Fibroblast of lung (primary cell): ENCODE measurements around the gene RPF1. TPM values are rescaled to one million over a fixed set of nuclear protein-coding genes. Genes with fewer than 3 reads are reported as not detected.

Experiments
- DNase-seq, 2 donors: peaks; one replicate each; pipeline versions ENCODE4 v3.0.0 to v3.0.0-alpha.2; 2010; ENCODE audit warnings: low read depth in 2 of 2
- H2AFZ ChIP-seq: 2 replicates; pipeline ENCODE4 v1.5.1; 2012; ENCODE audit warnings: low read length, control low read depth, inconsistent platforms
- H3K27ac ChIP-seq: 2 replicates; pipeline ENCODE4 v1.5.1; 2011; ENCODE audit warnings: low read length, control low read depth; ENCODE audit not compliant: insufficient read depth
- H3K27me3 ChIP-seq: 2 replicates; pipeline ENCODE4 v1.5.1; 2011; ENCODE audit warnings: mild to moderate bottlenecking, low read length; ENCODE audit not compliant: control insufficient read depth, insufficient read depth
- H3K36me3 ChIP-seq: 2 replicates; pipeline ENCODE4 v1.5.1; 2011; ENCODE audit warnings: low read length; ENCODE audit not compliant: control insufficient read depth, insufficient read depth
- H3K4me1 ChIP-seq: 2 replicates; pipeline ENCODE4 v1.5.1; 2011; ENCODE audit warnings: low read length; ENCODE audit not compliant: control insufficient read depth, insufficient read depth; ENCODE audit errors: extremely low read depth
- H3K4me2 ChIP-seq: 2 replicates; pipeline ENCODE4 v1.5.1; 2011; ENCODE audit warnings: low read length, control low read depth; ENCODE audit not compliant: insufficient read depth; ENCODE audit errors: extremely low read depth
- H3K4me3 ChIP-seq, 4 experiments: fragments of 200-600 bp in 1 of 4; sonication (generic) in 1 of 4; replicated peaks in 1 of 4; 2 replicates each; pipeline ENCODE4 v1.5.1; 2011 to 2016; ENCODE audit warnings: low read length in 4 of 4, low read depth in 3 of 4, mild to moderate bottlenecking in 3 of 4, control low read depth in 2 of 4, inconsistent platforms in 1 of 4, mixed read lengths in 1 of 4; ENCODE audit not compliant: insufficient read depth in 1 of 4; ENCODE audit errors: control extremely low read depth in 1 of 4
- H3K79me2 ChIP-seq: 2 replicates; pipeline ENCODE4 v1.5.1; 2012; ENCODE audit warnings: mild to moderate bottlenecking, low read length, inconsistent platforms; ENCODE audit not compliant: control insufficient read depth, insufficient read depth
- H3K9ac ChIP-seq: 2 replicates; pipeline ENCODE4 v1.5.1; 2011; ENCODE audit warnings: mild to moderate bottlenecking, low read length, control low read depth; ENCODE audit not compliant: insufficient read depth
- H3K9me3 ChIP-seq: 2 replicates; pipeline ENCODE4 v1.5.1; 2012; ENCODE audit warnings: low read depth, low read length; ENCODE audit not compliant: control insufficient read depth, insufficient read depth
- H4K20me1 ChIP-seq: 2 replicates; pipeline ENCODE4 v1.5.1; 2011; ENCODE audit warnings: low read length; ENCODE audit not compliant: control insufficient read depth, insufficient read depth; ENCODE audit errors: extremely low read depth
- EZH2 ChIP-seq: IDR thresholded peaks from 2 replicates; pipeline ENCODE4 v1.5.1; 2012; ENCODE audit warnings: low read length, control low read depth, mild to moderate bottlenecking; ENCODE audit errors: missing control alignments
- polyA plus RNA-seq, 2 donors: library from polyadenylated mRNA; depleted of rRNA in 1 of 2; stranded (reverse) in 1 of 2; unstranded in 1 of 2; fragments of >200 nt; gene quantifications; 2 replicates each; pipeline ENCODE4 v1.2.1, GENCODE V29; 2011 to 2012; ENCODE audit warnings: missing spikeins in 1 of 2
- total RNA-seq: library from RNA; depleted of rRNA; stranded (reverse); fragments of >200 nt; gene quantifications from 2 replicates; pipeline ENCODE4 v1.2.1, GENCODE V29; 2014
- TF ChIP-seq, protein P1 (sequence below), 2 donors: IDR thresholded peaks in 1 of 2; conservative IDR thresholded peaks in 1 of 2; 1 replicate in 1 of 2; 2 replicates in 1 of 2; pipeline ENCODE4 v1.5.1; 2011 to 2012; ENCODE audit warnings: low read length in 2 of 2, control low read depth in 1 of 2, inconsistent platforms in 1 of 2, low read depth in 1 of 2, mild to moderate bottlenecking in 1 of 2

The RPF1 gene
- total and polyA plus RNA-seq, 2 donors (not counting 1 experiment from before 2014, with no cell fraction given) = 32.2 to 40.6 TPM

DNA sequence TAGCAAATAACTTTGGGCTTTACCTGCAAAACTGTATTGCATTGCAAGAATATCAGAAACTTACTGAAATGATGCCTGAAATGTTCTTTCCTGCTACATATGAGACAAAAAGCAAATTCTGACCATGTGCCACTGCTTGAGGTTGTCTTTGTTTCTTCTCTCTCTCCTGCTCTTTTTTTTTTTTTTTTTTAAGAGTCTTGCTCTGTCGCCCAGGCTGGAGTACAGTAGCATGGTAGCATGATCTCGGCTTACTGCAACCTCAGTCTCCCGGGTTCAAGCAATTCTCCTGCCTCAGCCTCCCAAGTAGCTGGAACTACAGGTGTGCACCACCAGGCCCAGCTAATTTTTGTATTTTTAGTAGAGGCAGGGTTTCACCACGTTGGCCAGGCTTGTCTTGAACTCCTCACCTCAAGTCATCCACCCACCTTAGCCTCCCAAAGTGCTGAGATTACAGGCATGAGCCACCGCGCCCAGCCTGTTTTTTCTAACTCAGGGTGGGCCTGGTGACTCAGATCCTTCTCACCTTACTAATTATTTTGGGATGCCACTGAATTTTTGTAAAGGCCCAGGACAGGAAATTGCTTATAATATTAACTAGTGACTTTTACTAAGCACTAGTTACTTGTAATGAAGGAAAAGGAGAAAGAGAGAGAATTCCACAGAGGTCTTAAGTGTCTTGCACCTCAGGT is 44.8 kb upstream of the RPF1 start:
- Histone ChIP-seq H3K27me3 (no peaks in the 10 kb centered on the region), H4K20me1 (no peaks in the 10 kb centered on the region), H3K79me2 (no peaks in the 10 kb centered on the region), H3K9me3 (no peaks in the 10 kb centered on the region), H3K36me3 (no peaks in the 10 kb centered on the region), H2AFZ (no peak overlapping the region), H3K9ac (no peak overlapping the region), H3K4me1 (no peaks in the 10 kb centered on the region), H3K27ac (no peak overlapping the region), H3K4me2 (peak overlapping the region; percentile 23), H3K4me3 (no peak overlapping the region)
- TF ChIP-seq, protein P1, sequence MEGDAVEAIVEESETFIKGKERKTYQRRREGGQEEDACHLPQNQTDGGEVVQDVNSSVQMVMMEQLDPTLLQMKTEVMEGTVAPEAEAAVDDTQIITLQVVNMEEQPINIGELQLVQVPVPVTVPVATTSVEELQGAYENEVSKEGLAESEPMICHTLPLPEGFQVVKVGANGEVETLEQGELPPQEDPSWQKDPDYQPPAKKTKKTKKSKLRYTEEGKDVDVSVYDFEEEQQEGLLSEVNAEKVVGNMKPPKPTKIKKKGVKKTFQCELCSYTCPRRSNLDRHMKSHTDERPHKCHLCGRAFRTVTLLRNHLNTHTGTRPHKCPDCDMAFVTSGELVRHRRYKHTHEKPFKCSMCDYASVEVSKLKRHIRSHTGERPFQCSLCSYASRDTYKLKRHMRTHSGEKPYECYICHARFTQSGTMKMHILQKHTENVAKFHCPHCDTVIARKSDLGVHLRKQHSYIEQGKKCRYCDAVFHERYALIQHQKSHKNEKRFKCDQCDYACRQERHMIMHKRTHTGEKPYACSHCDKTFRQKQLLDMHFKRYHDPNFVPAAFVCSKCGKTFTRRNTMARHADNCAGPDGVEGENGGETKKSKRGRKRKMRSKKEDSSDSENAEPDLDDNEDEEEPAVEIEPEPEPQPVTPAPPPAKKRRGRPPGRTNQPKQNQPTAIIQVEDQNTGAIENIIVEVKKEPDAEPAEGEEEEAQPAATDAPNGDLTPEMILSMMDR (conservative IDR thresholded peaks at IDR 0.05 in 1 of 2, IDR thresholded peaks at IDR 0.05 in 1 of 2; ENCODE audit: low read depth in 1 of 2, low read length in 2 of 2) = no peak
- no peak for TF ChIP-seq EZH2
- no peak for DNase-seq

DNA sequence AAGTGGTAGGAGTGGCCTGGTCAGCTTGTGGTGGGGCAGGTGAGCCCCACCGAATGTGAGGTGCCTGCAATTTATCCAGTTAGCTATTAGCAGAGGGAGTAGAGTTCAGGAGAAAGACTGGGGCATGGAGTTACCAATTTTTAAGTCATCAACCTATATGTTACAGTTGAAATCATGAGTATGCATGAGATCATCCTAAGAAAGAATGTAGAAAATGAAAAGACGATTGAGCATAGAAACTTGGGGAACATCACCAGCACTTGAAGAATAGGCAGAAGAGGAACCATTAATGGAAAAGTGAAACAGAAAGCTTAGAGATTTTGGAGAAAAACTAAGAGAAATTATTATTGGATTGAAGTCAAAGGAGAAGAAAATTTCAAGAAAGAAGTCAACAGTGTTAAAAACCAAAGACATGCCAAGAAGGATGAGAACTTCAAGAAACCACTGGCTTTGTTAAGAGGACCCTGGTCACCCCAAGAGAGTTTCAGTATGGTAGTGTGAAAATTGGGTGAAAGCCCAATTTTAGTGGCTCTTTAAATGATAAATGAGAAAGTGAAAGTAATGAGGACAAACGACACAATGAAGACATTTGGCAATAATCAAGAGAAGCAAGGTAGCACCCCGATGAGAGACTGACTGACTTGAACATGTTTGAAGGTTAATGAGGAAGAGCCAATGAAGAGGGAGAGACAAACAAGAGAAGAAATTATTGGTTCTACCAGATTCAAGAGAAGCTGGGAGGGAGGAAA is 44.1 kb upstream of the RPF1 start:
- Histone ChIP-seq H3K27me3 (no peaks in the 10 kb centered on the region), H3K36me3 (no peaks in the 10 kb centered on the region), H3K79me2 (no peaks in the 10 kb centered on the region), H3K9ac (no peak overlapping the region), H4K20me1 (no peaks in the 10 kb centered on the region), H3K4me3 (no peak overlapping the region), H3K4me1 (no peaks in the 10 kb centered on the region), H3K9me3 (no peaks in the 10 kb centered on the region), H2AFZ (peak overlapping the region; percentile 61), H3K27ac (no peak overlapping the region), H3K4me2 (peak overlapping the region; percentile 73)
- no peak for TF ChIP-seq EZH2
- TF ChIP-seq, protein P1 (conservative IDR thresholded peaks at IDR 0.05 in 1 of 2, IDR thresholded peaks at IDR 0.05 in 1 of 2; ENCODE audit: low read depth in 1 of 2, low read length in 2 of 2) = peak in 1 of 2 donors; percentile 0
- DNase-seq = no peak

DNA sequence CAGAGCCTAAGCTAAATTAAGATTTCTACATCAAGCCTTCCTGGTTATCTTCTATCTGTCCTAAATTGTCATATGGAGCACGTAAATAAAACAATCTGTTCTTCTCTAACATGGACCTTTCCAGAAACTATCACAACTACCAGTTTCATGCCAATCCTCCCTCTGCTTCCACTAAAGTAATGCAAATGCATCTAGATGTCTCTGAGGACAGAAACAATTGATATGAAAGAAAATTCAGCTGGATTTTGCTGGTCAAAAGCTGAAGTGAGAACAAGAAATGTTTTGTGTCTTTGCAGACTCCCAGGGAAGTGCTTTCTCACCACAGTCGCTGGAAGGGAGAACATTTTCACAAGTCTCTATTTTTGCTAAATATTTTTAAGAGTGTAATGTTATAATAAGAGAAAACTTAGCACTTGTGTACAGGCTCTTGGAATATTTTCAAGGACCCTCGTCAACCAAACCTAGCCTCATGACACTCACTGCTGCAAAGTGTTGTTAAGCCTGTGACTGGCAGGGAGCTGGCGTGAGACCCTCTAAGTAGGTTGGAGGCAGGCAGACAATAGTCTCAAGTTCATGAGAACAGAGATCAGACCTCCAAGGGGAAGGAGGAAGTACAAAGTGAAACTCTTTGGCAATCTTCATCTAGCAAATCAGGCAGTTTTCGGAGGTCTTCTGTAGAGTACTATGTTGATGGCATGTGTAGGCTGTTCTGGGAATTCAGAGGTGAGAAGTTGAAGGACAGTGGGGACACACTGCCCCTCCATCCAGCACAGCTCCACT is 42.0 kb upstream of the RPF1 start:
- H3K79me2 ChIP-seq = no peaks in the 10 kb centered on the region
- H3K36me3 ChIP-seq = no peaks in the 10 kb centered on the region
- no peak overlapping the region for H3K27ac ChIP-seq
- no peaks in the 10 kb centered on the region for H3K9me3 ChIP-seq
- H3K4me3 ChIP-seq = no peak overlapping the region
- no peak for DNase-seq
- H3K9ac ChIP-seq = no peak overlapping the region
- TF ChIP-seq EZH2 = no peak
- TF ChIP-seq, protein P1 (conservative IDR thresholded peaks at IDR 0.05 in 1 of 2, IDR thresholded peaks at IDR 0.05 in 1 of 2; ENCODE audit: low read depth in 1 of 2, low read length in 2 of 2) = no peak
- H3K4me2 ChIP-seq = no peak overlapping the region
- H4K20me1 ChIP-seq = no peaks in the 10 kb centered on the region
- H2AFZ ChIP-seq = no peak overlapping the region
- no peaks in the 10 kb centered on the region for H3K27me3 ChIP-seq
- H3K4me1 ChIP-seq = no peaks in the 10 kb centered on the region
